GM18526 (cell line): Measurements from ENCODE around the gene DNASE1L2.

Experiments
- POLR2A ChIP-seq: IDR thresholded peaks from 3 replicates; pipeline ENCODE4 v1.6.1; 2011; ENCODE audit not compliant: insufficient read length; ENCODE audit errors: extremely low read depth

The DNASE1L2 gene, protein sequence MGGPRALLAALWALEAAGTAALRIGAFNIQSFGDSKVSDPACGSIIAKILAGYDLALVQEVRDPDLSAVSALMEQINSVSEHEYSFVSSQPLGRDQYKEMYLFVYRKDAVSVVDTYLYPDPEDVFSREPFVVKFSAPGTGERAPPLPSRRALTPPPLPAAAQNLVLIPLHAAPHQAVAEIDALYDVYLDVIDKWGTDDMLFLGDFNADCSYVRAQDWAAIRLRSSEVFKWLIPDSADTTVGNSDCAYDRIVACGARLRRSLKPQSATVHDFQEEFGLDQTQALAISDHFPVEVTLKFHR

DNA sequence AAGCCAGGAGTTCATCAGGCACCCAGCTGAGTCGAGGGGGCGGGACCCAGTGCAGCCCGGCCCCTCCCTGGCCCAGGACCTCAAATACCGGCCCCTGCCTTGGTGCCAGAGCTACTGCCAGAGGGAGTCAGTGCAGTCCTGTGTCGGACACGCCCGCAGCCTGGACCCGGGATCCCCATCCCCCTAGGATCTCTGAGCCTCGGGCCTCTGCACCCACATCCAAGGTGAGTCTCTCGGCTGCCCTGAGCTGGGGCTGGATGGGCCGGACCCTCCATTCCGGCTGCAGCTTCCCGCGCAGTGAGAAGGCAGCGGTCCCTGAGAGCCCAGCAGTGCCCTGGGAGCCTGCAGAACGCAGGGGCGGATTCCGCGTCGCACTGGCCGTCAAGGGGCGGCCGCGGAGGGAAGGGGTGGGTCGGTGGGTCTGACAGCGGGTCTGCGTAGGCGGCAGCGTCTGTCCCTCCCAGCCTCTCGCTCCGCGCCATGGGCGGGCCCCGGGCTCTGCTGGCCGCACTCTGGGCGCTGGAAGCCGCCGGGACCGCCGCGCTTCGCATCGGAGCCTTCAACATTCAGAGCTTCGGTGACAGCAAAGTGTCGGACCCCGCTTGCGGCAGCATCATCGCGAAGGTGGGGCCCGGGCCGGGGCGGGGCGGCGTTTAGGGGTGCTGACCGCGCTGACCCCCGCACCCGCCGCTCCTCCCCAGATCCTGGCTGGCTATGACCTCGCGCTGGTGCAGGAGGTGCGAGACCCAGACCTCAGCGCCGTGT is at the start of gene DNASE1L2:
TSS of gene DNASE1L2 (plus strand) at position 108 of the 765 bp plus-strand sequence. CDS start at position 481, 373 bp downstream.
- TF ChIP-seq POLR2A: no peak

DNA sequence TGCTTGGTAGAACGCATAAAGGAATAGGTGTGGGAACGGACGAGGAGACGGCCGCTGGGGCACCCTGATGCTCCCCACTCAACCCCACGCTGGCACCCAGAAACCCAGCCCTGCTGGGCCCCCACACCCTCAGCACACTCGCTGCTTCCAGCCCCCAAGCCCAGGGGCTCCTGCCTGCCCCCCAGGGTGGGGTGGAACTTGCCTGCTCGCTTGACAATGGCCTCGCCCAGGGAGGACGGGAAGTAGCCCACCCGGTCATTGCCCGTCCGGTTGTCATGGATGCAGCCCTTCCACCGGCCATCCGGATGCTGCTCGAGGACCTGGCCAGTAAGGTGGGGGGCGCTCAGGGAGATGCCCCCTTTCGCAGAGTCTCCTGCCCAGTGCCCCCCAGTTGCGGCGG is 49.7 kb upstream of the DNASE1L2 start:
- TF ChIP-seq POLR2A: no peak

DNA sequence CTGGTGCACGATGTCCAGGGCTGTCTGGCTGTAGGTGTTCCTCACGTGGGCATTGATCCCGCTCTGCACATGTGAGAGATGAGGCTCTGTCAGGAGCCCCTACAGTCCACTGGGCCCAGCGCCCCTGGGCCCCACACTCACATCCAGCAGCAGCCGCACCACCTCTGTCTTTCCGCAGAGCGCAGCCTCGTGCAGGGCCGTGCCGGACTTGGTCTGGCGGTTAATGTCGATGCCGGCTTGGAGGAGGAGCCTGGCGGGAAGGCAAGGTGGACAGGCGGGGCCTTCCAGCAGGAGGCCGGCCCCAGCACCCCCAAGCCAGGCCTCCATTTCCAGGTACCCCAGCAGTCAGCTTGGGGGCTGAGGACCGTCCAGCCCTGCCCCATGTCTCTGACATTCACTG is 49.0 kb upstream of the DNASE1L2 start:
- TF ChIP-seq POLR2A: no peak

DNA sequence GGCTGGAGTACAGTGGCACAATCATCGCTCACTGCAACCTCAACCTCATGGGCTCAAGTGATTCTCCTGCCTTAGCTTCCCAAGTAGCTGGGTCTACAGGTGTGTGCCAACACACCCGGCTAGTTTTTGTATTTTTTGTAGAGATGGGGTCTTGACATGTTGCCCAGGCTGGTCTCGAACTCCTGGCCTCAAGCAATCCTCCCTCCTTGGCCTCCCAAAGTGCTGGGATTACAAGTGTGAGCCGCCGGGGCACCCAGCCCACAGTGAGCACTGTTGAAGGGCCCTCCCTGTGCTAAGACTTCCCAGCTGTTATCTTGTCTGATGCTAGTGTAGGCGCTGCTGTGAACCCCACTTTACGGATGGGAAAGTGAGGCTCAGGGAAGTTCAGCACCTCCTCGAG is 47.8 kb upstream of the DNASE1L2 start:
- no peak for TF ChIP-seq POLR2A

DNA sequence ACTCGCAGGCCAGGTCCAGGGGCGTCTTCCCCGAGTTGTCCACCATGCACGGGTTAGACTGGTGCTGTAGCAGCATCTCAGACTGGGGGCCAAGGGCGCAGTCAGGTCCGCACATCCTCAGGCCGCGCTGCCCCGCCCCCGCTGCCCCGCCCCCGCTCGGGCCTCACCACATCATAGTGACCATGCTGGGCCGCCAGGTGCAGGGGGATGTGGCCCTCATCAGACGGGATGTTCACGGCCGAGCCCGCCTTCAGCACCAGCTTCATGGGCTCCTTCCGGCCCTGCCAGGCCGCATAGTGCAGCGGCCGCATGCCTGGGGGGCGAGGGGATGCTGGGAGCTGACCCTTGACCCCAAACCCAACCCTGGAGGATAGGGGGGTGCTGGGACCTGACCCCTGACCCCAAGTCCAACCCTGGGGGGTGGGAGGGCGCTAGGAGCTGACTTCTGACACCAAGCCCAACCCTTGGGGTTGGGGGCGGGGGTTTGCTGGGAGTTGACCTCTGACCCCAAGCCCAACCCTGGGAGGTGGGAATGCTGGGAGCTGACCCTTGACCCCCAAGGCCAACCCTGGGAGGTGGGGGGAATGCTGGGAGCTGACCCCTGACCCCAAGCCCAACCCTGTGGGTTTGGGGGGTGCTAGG is 46.9 kb upstream of the DNASE1L2 start:
- TF ChIP-seq POLR2A: no peak

DNA sequence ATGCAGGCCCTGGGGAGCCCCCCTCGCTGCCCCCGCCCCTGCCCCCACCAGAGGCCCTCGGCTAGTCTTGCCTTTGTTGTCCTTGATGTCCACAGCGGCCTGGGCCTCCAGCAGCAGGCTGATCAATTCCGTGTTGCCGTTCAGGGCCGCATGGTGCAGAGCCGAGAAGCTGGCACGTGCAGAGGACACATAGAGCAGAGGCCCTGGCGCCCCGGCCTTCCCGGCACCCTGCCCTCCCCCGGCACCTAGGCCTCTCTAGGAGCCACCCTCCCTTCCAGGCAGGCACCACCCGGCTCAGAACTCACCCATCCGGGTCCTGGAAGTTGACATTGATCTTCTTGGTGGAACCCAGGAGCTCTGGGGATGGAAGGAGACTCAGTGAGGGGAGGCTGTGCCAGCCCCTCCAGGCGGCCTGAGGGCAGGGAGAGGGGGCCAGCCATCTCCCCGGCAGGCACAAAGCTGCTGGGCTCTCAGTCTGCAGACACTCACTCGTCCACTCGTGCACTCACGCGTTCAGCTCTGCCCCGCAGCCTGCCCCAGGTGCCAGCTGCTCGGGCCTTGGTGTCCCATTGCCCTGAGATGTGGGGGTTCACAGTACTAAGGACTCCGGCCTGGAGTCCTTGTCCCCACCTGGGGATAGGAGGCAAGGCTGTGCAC is 46.1 kb upstream of the DNASE1L2 start:
- TF ChIP-seq POLR2A: no peak

DNA sequence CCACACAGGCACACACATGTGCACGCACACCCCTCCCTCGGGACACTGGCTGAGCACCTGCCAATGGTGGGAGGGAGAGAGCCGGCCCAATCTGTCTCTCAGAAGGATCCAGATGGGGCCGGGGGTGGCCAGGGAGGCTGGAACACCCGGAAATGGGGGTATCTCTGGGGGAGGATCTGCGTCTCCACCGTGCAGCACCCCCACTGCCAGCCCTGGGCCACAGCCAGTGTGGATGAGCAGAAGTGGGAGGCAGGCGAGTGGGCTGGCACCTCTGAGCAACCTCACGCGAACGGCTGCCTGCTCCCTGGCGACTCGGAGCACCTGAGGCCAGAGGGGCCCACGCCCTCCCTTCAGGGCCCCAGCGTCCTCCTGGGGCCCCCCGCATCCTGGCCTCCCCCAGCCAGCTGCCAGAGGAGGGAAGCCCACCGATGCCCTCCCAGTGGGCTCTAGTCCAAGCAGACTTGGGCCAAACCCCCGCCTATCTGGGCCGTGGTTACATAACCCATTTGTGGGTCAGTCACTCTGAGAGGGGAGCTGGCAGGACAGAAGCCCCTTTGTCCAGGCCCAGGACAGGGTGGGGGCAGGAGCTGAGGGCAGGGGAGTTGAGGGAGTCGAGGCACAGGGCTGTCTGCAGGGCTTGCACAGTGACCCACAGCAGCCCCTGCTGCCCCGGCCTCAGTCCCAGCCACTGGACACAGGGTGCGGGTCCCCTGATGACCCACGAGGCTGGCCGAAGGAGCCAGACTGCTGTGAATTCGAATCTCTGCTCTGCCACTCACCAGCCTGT is 45.4 kb upstream of the DNASE1L2 start:
- no peak for TF ChIP-seq POLR2A

DNA sequence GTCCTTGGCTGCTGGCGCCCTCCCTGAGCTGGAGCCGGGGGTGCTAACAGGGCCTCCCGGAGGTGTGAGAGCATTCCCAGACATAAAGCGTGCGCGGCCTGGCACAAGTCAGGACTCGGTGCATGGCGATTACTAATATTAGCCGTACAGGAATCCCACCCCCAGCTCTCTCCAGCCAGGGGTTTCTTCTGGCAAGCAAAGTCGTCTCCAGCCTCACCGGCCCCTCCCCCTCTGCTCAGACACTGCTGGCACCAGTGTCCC is 44.9 kb upstream of the DNASE1L2 start:
- TF ChIP-seq POLR2A: no peak

DNA sequence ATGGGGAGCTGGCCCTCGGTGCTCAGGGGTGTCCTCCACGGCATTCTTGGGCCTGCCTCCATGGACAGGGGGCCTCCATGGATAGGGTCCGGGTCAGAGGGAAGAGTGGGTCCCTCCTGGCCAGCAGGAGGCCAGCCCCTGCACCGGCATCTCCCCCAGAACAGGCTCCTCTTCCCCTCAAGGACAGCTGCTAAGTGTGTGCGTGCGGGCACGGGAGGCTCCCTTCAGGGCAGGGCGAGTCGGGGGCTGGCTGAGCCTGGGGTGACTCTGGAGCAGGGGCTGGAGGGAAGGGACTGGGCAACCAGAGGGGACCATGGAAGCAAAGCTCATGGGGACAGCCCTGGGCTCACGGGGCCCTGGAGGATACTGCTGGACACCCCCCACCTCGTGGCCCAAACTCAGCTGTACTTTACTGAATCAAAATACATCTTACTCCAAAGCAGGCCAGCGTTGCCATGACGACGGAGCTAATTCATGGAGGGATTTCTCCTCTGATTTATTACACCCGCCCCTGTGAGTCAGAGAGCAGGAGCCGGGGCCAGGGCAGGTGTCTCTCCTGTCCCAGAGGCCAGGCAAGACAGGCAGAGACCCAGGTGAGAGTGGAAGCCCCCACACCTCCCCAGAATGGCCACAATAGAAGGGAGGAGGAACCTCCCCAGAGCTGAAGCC is 41.9 kb upstream of the DNASE1L2 start:
- TF ChIP-seq POLR2A: no peak

DNA sequence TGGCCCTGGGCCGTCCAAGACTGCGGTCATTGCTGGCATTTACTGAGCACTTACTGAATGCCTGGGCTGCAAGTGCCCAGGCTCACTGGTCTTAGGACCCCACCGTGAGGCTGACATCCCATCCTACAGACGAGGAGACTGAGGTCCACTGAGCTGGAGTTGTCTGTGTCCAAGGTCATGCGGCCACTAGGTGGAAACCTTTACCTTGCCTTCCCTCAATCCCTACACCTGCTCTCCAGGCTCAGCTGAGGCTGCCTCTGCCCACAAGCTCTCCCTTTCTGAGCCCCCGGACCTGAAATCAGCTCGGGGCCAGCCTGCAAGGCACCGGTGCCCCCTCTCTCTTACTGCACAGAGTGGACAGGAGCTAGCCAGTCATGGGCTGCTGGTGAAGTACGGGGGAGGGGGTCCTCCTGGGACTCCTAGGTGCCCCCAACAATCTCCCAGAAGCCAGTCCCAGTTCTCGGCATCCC is 41.4 kb upstream of the DNASE1L2 start:
- TF ChIP-seq POLR2A: no peak

DNA sequence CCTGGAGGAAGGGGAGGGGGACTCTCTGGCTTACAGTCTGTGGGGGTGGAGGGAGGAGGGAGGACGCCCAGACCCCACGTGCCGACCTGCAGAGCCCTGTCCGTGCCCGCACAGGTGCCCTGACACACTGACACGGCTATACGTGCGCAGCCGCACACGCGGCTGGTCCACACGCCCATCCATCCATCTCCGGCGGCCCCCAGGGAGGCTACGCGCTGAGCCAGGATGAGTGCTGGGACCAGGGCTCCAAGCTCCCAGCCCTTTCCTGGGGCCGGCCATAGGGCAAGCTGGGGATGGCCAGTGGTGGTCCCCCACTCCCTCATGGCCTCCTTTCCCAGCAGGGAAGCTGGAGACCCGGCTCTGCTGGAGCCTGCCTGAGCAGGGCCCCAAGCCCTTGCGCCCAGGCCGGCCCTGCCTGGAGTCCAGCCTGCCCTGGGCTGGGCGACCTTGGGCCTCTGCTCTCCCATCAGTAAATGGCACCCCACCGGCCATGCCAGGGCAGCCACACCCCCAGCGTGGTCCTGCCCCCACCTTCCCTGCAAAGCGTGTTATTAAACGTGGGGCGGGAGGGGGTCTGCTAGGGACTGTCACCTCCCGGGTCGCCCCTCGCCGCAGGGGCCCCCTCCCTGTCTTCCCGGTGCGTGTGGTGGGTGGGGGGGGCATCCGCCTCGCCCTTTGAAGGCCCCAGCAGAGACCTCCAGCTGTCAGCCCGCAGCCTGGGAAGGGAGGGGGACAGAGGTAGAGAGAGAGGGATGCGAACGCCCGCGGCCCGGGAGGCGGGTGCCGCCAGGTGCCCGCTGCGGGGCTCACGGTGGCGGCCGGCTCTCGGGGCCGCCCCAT is 40.7 kb upstream of the DNASE1L2 start:
- no peak for TF ChIP-seq POLR2A

DNA sequence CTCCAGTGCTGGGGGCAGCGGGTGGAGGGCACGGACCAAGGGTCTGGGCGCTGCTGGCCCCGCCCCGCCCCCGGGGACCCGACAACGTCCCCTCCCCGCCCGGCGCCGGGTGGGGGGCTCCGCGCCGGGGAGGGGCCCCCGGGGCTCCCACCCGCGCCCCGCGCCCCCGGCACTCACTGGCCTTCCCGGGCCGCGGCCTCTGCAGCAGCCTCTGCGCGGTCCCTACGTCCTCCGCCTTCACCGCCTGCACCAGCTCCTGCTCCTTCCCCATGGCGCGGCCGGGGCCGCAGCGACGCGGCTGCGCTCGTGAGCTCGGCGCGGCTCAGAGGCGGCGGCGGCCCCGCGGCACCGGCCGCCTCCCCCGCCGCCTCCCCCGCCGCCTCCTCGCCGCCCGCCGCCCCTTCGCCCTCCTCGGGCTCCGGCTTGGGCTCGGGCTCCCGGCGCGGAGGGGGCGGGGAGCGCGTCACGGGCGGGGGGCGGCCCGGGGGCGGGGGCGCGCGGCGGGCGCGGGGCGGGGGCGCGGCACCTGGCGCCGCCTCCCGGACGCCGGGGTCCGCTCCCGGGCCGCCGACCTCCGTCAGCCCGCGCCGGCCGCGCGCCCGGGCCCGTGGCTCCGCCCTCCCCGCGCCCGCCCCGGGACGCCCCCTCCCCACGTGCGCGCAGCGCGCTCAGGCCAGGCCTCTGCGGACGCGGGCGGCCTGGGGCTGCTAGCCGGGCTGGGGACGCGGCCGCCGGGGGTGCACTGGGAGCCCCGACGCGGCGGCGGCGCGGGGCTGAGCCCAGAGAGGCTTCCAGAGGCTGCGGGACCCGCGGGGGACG is 39.9 kb upstream of the DNASE1L2 start, which contains the start of gene CASKIN1:
TSS of gene CASKIN1 (minus strand) at position 444 of the 819 bp plus-strand sequence. CDS start at position 271, 173 bp downstream.
- TF ChIP-seq POLR2A: no peak
